Endodermal cell (in vitro differentiated cells): ENCODE data around the gene TPD52L2. TPM values are rescaled to one million over a fixed set of nuclear protein-coding genes. Genes with fewer than 3 reads are reported as not detected.

Source experiments
- DNase-seq: peaks from one replicate; pipeline ENCODE4 v3.0.0-alpha.2; 2017
- H3K27ac ChIP-seq: 2 replicates; pipeline ENCODE4 v1.5.1; 2013; ENCODE audit warnings: mild to moderate bottlenecking, low read depth, low read length, moderate library complexity
- H3K27me3 ChIP-seq: 2 replicates; pipeline ENCODE4 v1.6.1; 2013; ENCODE audit warnings: mild to moderate bottlenecking, low read length, moderate library complexity; ENCODE audit not compliant: insufficient read depth, control insufficient read depth, poor library complexity, severe bottlenecking
- H3K36me3 ChIP-seq: 2 replicates; pipeline ENCODE4 v1.7.0; 2013; ENCODE audit warnings: mild to moderate bottlenecking, low read length, moderate library complexity; ENCODE audit not compliant: control insufficient read depth, insufficient read depth
- H3K4me1 ChIP-seq: one replicate; pipeline ENCODE4 v1.7.0; 2013; ENCODE audit warnings: low read length; ENCODE audit not compliant: control insufficient read depth, insufficient read depth
- H3K4me3 ChIP-seq: 2 replicates; pipeline ENCODE4 v1.5.1; 2013; ENCODE audit warnings: mild to moderate bottlenecking, low read length, moderate library complexity
- H3K9ac ChIP-seq: 2 replicates; pipeline ENCODE4 v1.6.1; 2013; ENCODE audit warnings: mild to moderate bottlenecking, low read length, moderate library complexity; ENCODE audit not compliant: poor library complexity, severe bottlenecking; ENCODE audit errors: extremely low read depth
- H3K9me3 ChIP-seq: 2 replicates; pipeline ENCODE4 v1.6.1; 2013; ENCODE audit warnings: mild to moderate bottlenecking, low read length, moderate library complexity; ENCODE audit not compliant: control insufficient read depth
- H3K27ac Mint-ChIP-seq: 2 replicates; pipeline ENCODE4 v1.8.0; 2020; ENCODE audit warnings: mixed read lengths
- H3K27me3 Mint-ChIP-seq: 2 replicates; pipeline ENCODE4 v1.8.0; 2021; ENCODE audit warnings: mild to moderate bottlenecking, mixed read lengths; ENCODE audit not compliant: insufficient read depth
- H3K36me3 Mint-ChIP-seq: 2 replicates; pipeline ENCODE4 v1.8.0; 2020; ENCODE audit warnings: low read depth, mixed read lengths
- H3K4me1 Mint-ChIP-seq: 2 replicates; pipeline ENCODE4 v1.8.0; 2020; ENCODE audit warnings: mixed read lengths
- H3K4me3 Mint-ChIP-seq: 2 replicates; pipeline ENCODE4 v1.8.0; 2020; ENCODE audit warnings: mild to moderate bottlenecking, moderate library complexity, mixed read lengths
- H3K9me3 Mint-ChIP-seq: 2 replicates; pipeline ENCODE4 v1.8.0; 2020; ENCODE audit warnings: mild to moderate bottlenecking, mixed read lengths
- CTCF ChIP-seq: fragments of 200-600 bp; sonication (generic); conservative IDR thresholded peaks from 2 replicates; pipeline ENCODE4 v1.5.0; 2021; ENCODE audit warnings: antibody characterized with exemption, mild to moderate bottlenecking
- WGBS, 2 experiments: methylation state at CpG; one replicate each; pipeline versions ENCODE4 v1.1.5 to v1.1.7; 2013; ENCODE audit warnings: missing lambda C conversion rate in 2 of 2, mixed read lengths in 1 of 2; ENCODE audit not compliant: insufficient coverage in 1 of 2, insufficient read length in 1 of 2; 5-methylcytosine and 5-hydroxymethylcytosine counted together
- total RNA-seq, 2 donors: library from RNA; stranded (reverse); fragmentation: NEBNext Ultra II Directional in 1 of 2; extraction: Animal tissue kit (Norgen Biotek cat#: 25700) in 1 of 2; gene quantifications; 2 replicates in 1 of 2; 3 replicates in 1 of 2; pipeline ENCODE4 v1.2.1, GENCODE V29; 2021

Gene TPD52L2
- total RNA-seq, 2 donors from 2014 or later: 68.3 to 85.2 TPM

- H3K27ac ChIP-seq: no peak overlapping the region
- 96% methylated on average over 13 to 18 of the region's 19 CpGs for WGBS, 2 experiments
- no peak for DNase-seq
- peaks cover 7% of the 10 kb centered on the region for H3K4me1 Mint-ChIP-seq
- no peaks in the 10 kb centered on the region for H3K9me3 ChIP-seq
- peaks cover 61% of the 10 kb centered on the region for H3K36me3 Mint-ChIP-seq
- H3K9ac ChIP-seq: no peak overlapping the region
- TF ChIP-seq CTCF: no peak
- H3K4me3 ChIP-seq: no peak overlapping the region
- H3K9me3 Mint-ChIP-seq: no peaks in the 10 kb centered on the region
- no peak overlapping the region for H3K4me3 Mint-ChIP-seq
- H3K36me3 ChIP-seq: peaks cover 56% of the 10 kb centered on the region
- no peak overlapping the region for H3K27ac Mint-ChIP-seq
- H3K4me1 ChIP-seq: peaks cover under 1% of the 10 kb centered on the region
- H3K27me3 Mint-ChIP-seq: no peaks in the 10 kb centered on the region
- no peaks in the 10 kb centered on the region for H3K27me3 ChIP-seq
Observed at GRCh38 chr20:63931735-63932134, 66.7 kb downstream of the TPD52L2 start.

GRCh38 chr20:63932606-63933160 lies 67.6 kb downstream of the TPD52L2 start:
- Mint-ChIP-seq H3K36me3 (peaks cover 54% of the 10 kb centered on the region), H3K4me1 (no peaks in the 10 kb centered on the region), H3K4me3 (no peak overlapping the region), H3K27me3 (no peaks in the 10 kb centered on the region), H3K27ac (no peak overlapping the region), H3K9me3 (no peaks in the 10 kb centered on the region)
- DNase-seq: peak; percentile 53
- Histone ChIP-seq H3K4me3 (no peak overlapping the region), H3K27ac (no peak overlapping the region), H3K9me3 (no peaks in the 10 kb centered on the region), H3K4me1 (no peaks in the 10 kb centered on the region), H3K36me3 (peaks cover 56% of the 10 kb centered on the region), H3K9ac (no peak overlapping the region), H3K27me3 (no peaks in the 10 kb centered on the region)
- TF ChIP-seq CTCF: no peak
- WGBS, 2 experiments: 95 to 99% methylated on average over 13 to 17 of the region's 17 CpGs

GRCh38 chr20:63933646-63934045 lies 68.6 kb downstream of the TPD52L2 start:
- Histone ChIP-seq H3K27ac (no peak overlapping the region), H3K4me1 (no peaks in the 10 kb centered on the region), H3K9me3 (no peaks in the 10 kb centered on the region), H3K27me3 (no peaks in the 10 kb centered on the region), H3K4me3 (no peak overlapping the region), H3K36me3 (peaks cover 54% of the 10 kb centered on the region), H3K9ac (no peak overlapping the region)
- no peaks in the 10 kb centered on the region for H3K4me1 Mint-ChIP-seq
- H3K36me3 Mint-ChIP-seq: peaks cover 47% of the 10 kb centered on the region
- no peak overlapping the region for H3K27ac Mint-ChIP-seq
- H3K4me3 Mint-ChIP-seq: no peak overlapping the region
- TF ChIP-seq CTCF: no peak
- WGBS, 2 experiments: 94 to 100% methylated on average over 3 to 5 of the region's 5 CpGs
- DNase-seq: no peak
- H3K27me3 Mint-ChIP-seq: no peaks in the 10 kb centered on the region
- H3K9me3 Mint-ChIP-seq: no peaks in the 10 kb centered on the region
